HG03139 (cell line): ENCODE measurements around the gene C2orf80.
"Not testable (repeated sequence)": the region's sequence is repeated elsewhere in the genome, so short reads cannot be mapped to it uniquely, and the experiment has no call there.

Experiments
- ATAC-seq: cut with Tn5 transposase; IDR thresholded peaks from one replicate; pipeline ENCODE4 v1.9.1; 2021; ENCODE audit not compliant: unreplicated experiment

Gene C2orf80

GRCh38 chr2:208189810-208190503, at the start of gene C2orf80:
TSS of gene C2orf80 (minus strand) at chr2:208190030. CDS start at chr2:208186986, 3,044 bp downstream.
- no peak for ATAC-seq

DNA sequence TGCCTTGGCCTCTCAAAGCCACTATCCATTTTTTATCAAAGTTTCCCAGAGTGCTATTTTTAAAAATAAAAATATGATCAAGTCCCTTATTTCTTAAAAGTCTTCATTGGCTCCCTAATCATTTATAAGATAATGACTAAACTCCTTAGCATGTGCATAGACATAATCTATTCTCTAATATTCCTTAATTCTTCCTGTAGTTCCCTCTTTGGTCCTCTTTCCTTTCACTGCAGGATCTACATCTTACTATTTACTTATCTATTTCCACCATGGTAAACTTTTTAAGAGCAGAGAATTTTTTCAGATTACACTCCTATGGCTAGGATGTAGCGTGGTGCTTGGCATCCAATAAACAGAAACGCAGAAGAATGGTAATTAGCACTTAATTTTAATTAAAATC, 46.0 kb upstream of the C2orf80 start:
- no peak for ATAC-seq

- no peak for ATAC-seq
These were observed 45.0 kb upstream of the C2orf80 start for GRCh38 chr2:208234786-208235185.

GRCh38 chr2:208228476-208228875, 38.6 kb upstream of the C2orf80 start:
- ATAC-seq, result no peak

GRCh38 chr2:208227581-208228232, 37.9 kb upstream of the C2orf80 start:
- no peak for ATAC-seq

- no peak for ATAC-seq
These were observed 35.0 kb upstream of the C2orf80 start for GRCh38 chr2:208224802-208225201.

DNA sequence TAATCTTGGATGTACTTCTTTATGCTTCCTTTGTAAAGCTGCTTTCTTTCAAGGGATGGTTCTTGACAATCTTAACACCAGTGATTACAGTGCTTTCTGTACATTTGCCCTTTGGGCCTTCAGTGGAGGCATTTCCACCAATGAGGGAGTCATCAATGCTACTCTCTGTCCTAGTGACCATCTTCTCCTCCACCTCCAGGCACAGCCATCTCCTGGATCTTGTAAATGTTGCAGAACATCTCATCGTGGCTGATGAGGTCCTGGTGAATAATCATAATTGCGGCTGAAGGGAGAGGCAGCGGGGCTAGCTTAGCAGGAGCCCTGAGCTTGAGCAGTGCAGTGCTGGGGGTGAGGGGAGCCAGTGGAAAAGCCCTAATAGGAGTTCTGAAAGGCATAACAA, 32.5 kb upstream of the C2orf80 start:
- ATAC-seq, result no peak

DNA sequence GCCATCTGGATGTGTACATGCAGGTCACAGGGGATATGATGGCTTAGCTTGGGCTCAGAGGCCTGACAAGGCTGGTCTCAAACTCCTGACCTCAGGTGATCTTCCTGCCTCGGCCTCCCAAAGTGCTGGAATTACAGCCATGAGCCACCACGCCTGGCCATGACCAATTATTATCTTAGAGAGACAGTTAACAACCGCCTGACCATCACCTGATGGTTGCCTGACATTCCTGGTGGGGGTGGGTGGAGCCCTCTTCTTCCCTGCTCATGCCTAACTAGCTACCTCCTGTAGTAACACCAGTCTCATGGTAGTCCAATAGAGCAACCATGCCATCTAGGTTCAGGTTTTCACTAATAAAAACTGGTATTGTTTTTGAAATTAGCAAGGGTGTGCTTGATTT, 32.0 kb upstream of the C2orf80 start:
- ATAC-seq, result not testable (repeated sequence)

GRCh38 chr2:208210688-208211451, 21.0 kb upstream of the C2orf80 start:
- no peak for ATAC-seq

DNA sequence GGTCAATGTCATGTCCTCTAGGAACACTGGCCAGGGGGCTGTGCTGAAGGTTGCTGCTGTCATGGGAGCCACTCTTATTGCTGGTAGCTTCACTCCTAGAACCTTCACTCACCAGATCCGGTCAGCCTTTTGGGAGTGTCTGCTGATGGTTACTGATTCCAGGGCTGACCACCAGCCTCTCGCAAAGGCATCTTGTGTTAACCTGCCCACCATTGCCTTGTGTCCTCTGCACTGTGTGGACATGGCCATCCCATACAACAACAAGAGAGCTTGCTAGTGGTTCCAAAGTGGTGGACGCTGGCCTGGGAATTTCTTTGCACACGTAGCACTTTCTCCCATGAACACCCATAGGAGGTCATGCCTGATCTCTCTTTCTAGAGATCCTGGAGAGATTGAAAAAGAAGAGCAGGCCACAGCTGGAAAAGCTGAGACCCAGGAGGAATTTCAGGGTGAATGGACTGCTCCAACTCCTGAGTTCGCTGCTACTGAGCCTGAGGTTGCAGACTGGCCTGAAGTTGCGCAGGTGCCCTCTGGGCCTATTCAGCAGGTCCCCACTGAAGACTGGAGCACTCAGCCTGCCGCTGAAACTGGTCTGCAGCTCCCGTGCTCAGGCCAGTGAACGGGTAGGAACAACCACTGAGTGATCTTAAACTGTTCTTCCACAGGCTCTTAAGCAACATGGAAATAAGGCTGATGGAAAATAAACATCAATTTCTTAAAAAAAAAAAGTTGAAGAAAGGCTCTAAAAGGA, 18.7 kb upstream of the C2orf80 start:
- no peak for ATAC-seq

DNA sequence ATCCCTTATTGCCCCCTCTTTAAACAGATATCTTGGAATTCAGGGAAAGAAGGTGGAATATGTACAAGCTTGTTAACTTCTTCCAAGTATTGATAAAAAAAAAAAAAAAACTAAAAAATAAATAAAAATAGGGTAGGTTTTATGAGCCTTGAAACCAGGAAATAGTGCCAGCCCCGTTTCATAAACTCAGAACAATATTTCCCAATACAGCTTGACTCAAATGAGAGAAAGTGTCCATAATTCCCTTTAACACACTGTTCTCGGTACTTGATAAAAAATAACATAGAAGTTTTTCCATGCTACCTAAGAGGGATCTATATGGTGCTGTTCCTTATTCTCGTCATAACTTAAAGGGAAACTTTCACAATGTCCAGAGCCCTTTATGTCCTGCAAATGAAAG, 17.9 kb upstream of the C2orf80 start:
- no peak for ATAC-seq

GRCh38 chr2:208204166-208204565, 14.3 kb upstream of the C2orf80 start:
- ATAC-seq, result no peak

DNA sequence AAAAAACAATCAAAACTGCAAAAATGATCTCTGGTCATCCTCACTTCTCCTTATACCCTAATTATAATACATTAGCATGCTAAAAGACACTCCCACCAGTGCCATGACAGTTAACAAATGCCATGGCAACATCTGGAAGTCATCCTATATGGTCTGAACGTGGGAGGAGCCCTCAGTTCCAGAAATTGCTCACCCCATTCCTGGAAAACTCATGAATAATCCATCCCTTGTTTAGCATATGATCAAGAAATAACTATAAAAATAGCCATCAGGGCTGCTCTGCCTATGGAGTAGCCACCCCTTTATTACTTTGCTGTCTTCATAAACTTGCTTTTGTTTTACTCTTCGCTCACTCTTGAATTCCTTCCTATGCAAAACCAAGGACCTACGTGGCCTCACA, 5.7 kb upstream of the C2orf80 start:
- no peak for ATAC-seq

- ATAC-seq, result no peak
These were observed 2.9 kb upstream of the C2orf80 start for GRCh38 chr2:208192611-208193236.

GRCh38 chr2:208189069-208189809, 591 bp downstream of the C2orf80 start:
- ATAC-seq, result no peak

GRCh38 chr2:208186893-208187292, 2.9 kb downstream of the C2orf80 start:
- ATAC-seq, result no peak

DNA sequence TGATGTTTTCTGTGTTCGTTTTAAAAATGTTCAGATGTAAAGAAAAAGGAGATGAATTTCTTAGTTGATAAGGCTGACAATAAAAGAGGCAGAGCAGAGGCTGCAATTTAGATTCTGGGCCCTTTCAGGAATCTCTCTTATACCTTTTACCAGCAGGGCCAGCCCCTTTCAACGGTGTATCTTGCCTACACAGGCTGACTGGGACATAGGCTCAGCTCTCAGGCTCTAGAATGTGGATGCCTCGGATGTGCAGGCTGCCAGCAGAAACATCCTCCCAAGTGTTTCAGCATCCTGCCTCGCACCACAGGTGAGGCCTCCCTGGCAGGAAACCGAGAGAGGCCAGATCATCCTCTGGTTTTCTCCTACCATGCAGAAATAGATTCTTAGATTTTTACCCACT, 3.4 kb downstream of the C2orf80 start:
- ATAC-seq, result no peak

DNA sequence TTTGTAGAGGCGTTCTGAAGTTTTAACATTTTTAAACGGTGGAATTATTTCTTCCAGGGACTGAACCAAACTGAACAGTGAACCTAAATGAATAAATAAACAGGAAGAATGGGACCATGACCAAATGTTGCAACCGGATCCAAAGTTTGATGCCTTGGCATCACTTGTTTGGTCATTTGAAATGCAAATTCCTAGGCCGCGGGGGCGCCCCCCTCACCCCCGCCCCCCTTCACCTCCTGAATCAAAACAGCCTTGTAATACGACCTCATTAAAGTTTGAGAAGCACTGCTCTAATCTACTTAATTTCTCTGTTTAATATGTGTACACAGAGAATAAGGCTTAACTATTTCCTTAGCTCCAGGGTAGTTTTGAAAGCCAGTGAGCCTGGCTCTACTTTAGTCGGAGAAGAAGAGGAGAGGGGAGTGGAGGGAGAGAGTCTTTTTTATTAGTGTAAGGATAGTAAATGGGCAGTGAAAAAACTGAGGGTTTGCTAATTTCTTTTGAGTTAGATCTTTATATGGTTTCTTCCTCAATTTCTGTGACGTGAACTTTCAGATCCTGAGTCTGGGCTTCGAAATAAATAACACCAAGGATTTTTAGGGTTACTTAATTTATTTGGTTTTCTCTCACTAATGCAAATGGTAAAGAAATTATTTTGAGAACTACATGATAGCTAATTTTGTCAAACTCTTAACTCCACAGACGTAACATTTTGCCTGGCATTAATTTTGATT, 5.7 kb downstream of the C2orf80 start:
- no peak for ATAC-seq

- ATAC-seq, result no peak
These were observed 6.3 kb downstream of the C2orf80 start for GRCh38 chr2:208183526-208183925.
